Gastrocnemius medialis (tissue), 4 donors: ENCODE measurements around the gene NCEH1. TPM values are rescaled to one million over a fixed set of nuclear protein-coding genes. Genes with fewer than 3 reads are reported as not detected.

Source experiments
- ATAC-seq, 2 donors: fragments of 150-250 bp; one replicate each; pipeline ENCODE4 v1.9.1; 2016
- DNase-seq, 2 donors: peaks; one replicate each; pipeline ENCODE4 v3.0.0-alpha.2; 2019
- H3K27ac ChIP-seq, 4 donors: fragments of 200-600 bp; sonication (generic); 1 replicate in 1 of 4; 2 replicates in 3 of 4; pipeline ENCODE4 v1.5.1; 2016 to 2018; ENCODE audit warnings: mild to moderate bottlenecking in 2 of 4, moderate library complexity in 1 of 4
- H3K27me3 ChIP-seq, 3 donors: fragments of 200-600 bp; sonication (generic) in 2 of 3; 1 replicate in 1 of 3; 2 replicates in 2 of 3; pipeline versions ENCODE4 v1.5.1 to v1.6.0; 2016 to 2019; ENCODE audit warnings: mild to moderate bottlenecking in 1 of 3, moderate library complexity in 1 of 3
- H3K36me3 ChIP-seq, 2 donors: fragments of 200-600 bp; sonication (generic) in 1 of 2; one replicate each; pipeline ENCODE4 v1.5.1; 2017 to 2018
- H3K4me1 ChIP-seq, 2 donors: fragments of 200-600 bp; sonication (generic) in 1 of 2; one replicate each; pipeline ENCODE4 v1.5.1; 2016 to 2017; ENCODE audit warnings: mild to moderate bottlenecking in 2 of 2
- H3K4me3 ChIP-seq, 4 donors: fragments of 200-600 bp; sonication (generic) in 3 of 4; 1 replicate in 1 of 4; 2 replicates in 3 of 4; pipeline ENCODE4 v1.5.1; 2016 to 2019; ENCODE audit warnings: mild to moderate bottlenecking in 2 of 4
- H3K9me3 ChIP-seq, 3 donors: fragments of 200-600 bp; sonication (generic) in 2 of 3; 1 replicate in 1 of 3; 2 replicates in 2 of 3; pipeline ENCODE4 v1.5.1; 2016 to 2019
- POLR2A ChIP-seq, 2 donors: fragments of 450-650 bp; IDR thresholded peaks; one replicate each; pipeline ENCODE4 v1.6.1; 2017; ENCODE audit warnings: antibody characterized with exemption in 2 of 2, mild to moderate bottlenecking in 2 of 2, moderate library complexity in 2 of 2
- in situ Hi-C, 4 donors: fragments of 200-750 bp; cut with MboI; loops; one replicate each; pipeline versions ENCODE4 v1.15.0 to v1.8.0; 2017; ENCODE audit warnings: low sequenced_read_pairs in 4 of 4
- intact Hi-C: fragments of 100-400 bp; cut with DNase I; formaldehyde crosslinking; loops from one replicate; pipeline ENCODE4 v1.15.1; 2023; ENCODE audit warnings: low total_unique reads
- total RNA-seq, 4 donors: library from RNA; depleted of rRNA; stranded (reverse); fragments of >200 nt; gene quantifications; one replicate each; pipeline versions ENCODE4 v1.1.0 to v1.2.3, GENCODE V29; 2016
- TF ChIP-seq, protein P1 (sequence below), 5 experiments: fragments of 450-650 bp in 3 of 5; fragments of 200-600 bp in 2 of 5; sonication (generic) in 2 of 5; IDR thresholded peaks in 4 of 5; conservative IDR thresholded peaks in 1 of 5; 1 replicate in 4 of 5; 2 replicates in 1 of 5; pipeline ENCODE4 v1.5.1; 2016 to 2019; ENCODE audit warnings: antibody characterized with exemption in 5 of 5, mild to moderate bottlenecking in 3 of 5, moderate library complexity in 3 of 5

The NCEH1 gene
- total RNA-seq, 4 donors from 2014 or later: 7.0 to 19.8 (median 8.2) TPM

DNA sequence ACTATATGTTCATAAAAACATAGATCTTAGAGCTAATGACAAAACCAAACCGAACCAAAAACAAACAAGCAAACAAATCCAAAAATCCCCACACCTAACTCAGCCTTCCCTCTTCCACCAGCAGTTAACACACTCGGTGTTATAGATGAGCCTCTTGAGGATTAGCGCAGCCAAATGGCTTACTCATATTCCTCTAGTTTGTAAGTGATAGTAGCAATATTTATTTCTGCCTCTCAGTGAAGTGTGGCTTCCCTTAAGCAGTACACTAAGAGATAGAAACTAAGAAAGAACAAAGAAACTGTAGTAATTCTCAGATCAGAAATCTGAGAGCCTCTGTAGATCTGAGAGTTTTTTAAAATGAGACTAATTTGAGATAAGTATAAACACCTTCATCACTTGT is 2.4 kb upstream of the NCEH1 start:
- H3K4me1 ChIP-seq: peaks cover 16 to 24% of the 10 kb centered on the region in 2 donors
- TF ChIP-seq, protein P1, sequence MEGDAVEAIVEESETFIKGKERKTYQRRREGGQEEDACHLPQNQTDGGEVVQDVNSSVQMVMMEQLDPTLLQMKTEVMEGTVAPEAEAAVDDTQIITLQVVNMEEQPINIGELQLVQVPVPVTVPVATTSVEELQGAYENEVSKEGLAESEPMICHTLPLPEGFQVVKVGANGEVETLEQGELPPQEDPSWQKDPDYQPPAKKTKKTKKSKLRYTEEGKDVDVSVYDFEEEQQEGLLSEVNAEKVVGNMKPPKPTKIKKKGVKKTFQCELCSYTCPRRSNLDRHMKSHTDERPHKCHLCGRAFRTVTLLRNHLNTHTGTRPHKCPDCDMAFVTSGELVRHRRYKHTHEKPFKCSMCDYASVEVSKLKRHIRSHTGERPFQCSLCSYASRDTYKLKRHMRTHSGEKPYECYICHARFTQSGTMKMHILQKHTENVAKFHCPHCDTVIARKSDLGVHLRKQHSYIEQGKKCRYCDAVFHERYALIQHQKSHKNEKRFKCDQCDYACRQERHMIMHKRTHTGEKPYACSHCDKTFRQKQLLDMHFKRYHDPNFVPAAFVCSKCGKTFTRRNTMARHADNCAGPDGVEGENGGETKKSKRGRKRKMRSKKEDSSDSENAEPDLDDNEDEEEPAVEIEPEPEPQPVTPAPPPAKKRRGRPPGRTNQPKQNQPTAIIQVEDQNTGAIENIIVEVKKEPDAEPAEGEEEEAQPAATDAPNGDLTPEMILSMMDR (IDR thresholded peaks at IDR 0.05 in 4 of 5, conservative IDR thresholded peaks at IDR 0.05 in 1 of 5): no peak
- TF ChIP-seq POLR2A (IDR thresholded peaks at IDR 0.05): no peak
- intact Hi-C loops (no loop called here), in situ Hi-C loops (loop anchor here in 1 of 4 donors (5.0 kb wide), 1 partner anchor 36 kb away; no protein-coding TSS in a partner anchor)
- H3K27ac ChIP-seq: no peak overlapping the region
- H3K27me3 ChIP-seq: no peaks in the 10 kb centered on the region
- H3K9me3 ChIP-seq: no peaks in the 10 kb centered on the region
- no peaks in the 10 kb centered on the region for H3K36me3 ChIP-seq
- no peak for ATAC-seq
- no peak overlapping the region for H3K4me3 ChIP-seq
- DNase-seq: no peak

DNA sequence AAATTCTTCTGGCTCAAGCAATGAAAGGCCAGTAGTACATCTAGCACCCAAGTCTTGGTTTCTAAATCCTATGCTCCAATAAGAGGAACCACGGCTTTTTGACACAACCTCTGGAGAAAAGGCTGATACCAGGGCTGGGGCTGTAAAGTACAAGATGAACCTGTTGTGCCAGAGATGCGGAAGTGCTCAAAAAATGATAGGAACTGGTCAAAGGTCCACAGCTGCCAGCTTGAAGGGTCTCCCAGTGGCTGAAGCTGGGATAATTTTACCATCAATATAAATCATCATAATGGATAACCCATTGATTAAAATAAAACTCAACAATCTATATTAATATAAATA is 558 bp upstream of the NCEH1 start:
- in situ Hi-C loops: loop anchor here in 1 of 4 donors (5.0 kb wide), 1 partner anchor 34 kb away; no protein-coding TSS in a partner anchor
- Histone ChIP-seq H3K9me3 (no peaks in the 10 kb centered on the region), H3K36me3 (no peaks in the 10 kb centered on the region), H3K4me3 (peak overlapping the region; percentile 76 to 89 (median 81)), H3K27ac (peak overlapping the region; percentile 84 to 90 (median 86)), H3K27me3 (no peaks in the 10 kb centered on the region), H3K4me1 (peaks cover 19 to 26% of the 10 kb centered on the region in 2 donors)
- ATAC-seq (no peak), DNase-seq (no peak)
- no peak for TF ChIP-seq POLR2A (IDR thresholded peaks at IDR 0.05)
- TF ChIP-seq, protein P1 (IDR thresholded peaks at IDR 0.05 in 4 of 5, conservative IDR thresholded peaks at IDR 0.05 in 1 of 5): no peak
- intact Hi-C loops: loop anchor here (1.0 kb wide), 2 partner anchors 38 to 39 kb away; partner anchors contain the start of gene ECT2

DNA sequence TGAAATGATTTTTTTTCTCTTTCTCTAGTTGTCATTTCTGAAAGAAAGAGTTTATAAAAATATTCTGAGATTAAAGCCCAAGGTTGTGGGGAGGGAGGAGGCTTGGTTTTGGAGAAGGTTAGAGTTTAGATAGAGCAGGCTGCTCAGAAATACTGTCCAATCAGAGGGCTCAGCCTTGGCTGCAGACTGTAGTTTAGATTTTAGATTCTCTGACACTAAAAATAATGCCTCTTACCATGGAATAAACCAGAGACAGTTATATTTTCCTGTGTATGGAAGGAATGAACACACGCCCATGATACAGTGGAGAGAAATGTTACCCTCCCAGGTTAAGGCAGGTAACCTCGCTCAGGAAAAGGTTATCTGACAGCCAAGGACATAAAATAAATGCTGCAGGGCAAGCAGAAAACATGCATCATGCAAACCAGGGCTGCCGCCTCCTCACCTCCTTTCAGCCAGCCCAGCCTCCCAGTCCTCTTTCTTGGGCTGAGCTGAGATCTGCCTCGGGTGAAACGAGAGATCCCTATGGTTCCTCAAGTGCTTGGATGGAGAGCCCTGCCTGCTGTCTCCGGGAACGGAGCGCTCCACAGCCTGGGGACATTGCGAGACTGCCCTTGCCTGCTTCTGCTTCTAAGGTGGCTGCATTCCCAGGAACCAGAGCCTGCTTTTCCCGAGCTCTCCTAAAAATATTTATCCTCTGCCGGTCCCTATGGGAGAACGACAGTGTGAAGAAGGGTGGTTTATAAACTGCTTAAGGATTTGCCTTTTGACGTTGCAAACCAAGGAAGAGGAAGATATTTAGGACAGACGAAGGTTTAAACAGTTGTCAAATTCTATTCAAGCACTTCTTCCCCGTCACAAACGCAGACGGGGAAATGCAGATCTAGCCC is 848 bp downstream of the NCEH1 start:
- TF ChIP-seq, protein P1 (IDR thresholded peaks at IDR 0.05 in 4 of 5, conservative IDR thresholded peaks at IDR 0.05 in 1 of 5): no peak
- TF ChIP-seq POLR2A (IDR thresholded peaks at IDR 0.05): no peak
- Histone ChIP-seq H3K9me3 (no peaks in the 10 kb centered on the region), H3K27me3 (no peaks in the 10 kb centered on the region), H3K36me3 (no peaks in the 10 kb centered on the region), H3K4me3 (peak overlapping the region; percentile 76 to 89 (median 81)), H3K4me1 (peaks cover 19 to 26% of the 10 kb centered on the region in 2 donors), H3K27ac (peak overlapping the region; percentile 84 to 90 (median 86))
- ATAC-seq (peak; percentile 72 to 73), DNase-seq (peak; percentile 64 to 66)
- in situ Hi-C loops: loop anchor here in 1 of 4 donors (5.0 kb wide), 1 partner anchor 33 kb away; no protein-coding TSS in a partner anchor
- intact Hi-C loops: no loop called here

DNA sequence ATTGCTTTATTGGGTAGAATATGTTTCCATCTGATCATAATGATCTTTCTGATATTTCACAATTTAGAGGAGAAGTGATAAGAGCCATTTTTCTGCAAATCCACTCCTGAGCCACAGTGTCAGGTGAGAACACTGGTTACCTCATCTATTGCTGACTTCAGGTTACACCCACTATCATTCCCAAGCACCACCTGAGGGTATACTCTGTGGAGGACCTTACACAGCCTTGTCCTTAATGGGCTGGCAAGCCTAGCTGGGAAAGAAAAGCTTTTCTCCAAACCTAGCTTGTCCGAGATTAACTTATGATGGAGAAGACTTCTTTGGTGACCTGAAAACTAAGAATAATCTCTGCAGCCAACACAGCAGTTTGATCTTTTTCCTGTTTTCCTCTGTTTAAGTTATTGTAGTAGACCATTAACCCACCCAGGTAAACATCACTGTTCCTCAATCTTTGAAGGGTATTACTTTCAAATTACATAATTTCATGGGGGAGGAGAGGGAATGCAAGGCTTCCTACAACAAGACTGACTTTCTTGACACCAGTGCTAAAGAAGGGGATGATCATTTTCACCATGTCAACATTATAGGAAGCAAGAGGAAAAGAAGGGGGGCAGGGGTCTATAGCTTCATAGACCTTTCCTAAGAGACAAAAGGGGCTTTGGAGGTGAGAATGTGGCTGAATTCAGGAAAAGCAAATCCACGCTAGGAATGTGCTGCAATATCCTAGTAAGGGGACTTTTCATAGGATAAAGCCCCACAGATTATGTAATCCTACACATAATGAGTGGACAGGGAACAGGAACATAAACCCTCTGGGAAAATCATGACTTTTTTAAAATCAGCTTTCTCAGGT is 1.7 kb downstream of the NCEH1 start:
- TF ChIP-seq, protein P1 (IDR thresholded peaks at IDR 0.05 in 4 of 5, conservative IDR thresholded peaks at IDR 0.05 in 1 of 5): no peak
- no peak for TF ChIP-seq POLR2A (IDR thresholded peaks at IDR 0.05)
- peak overlapping the region in 3 of 4 donors; percentile 85 to 90 (median 86) for H3K27ac ChIP-seq
- peak overlapping the region in 2 of 4 donors; percentile 78 to 89 for H3K4me3 ChIP-seq
- H3K27me3 ChIP-seq: no peaks in the 10 kb centered on the region
- H3K36me3 ChIP-seq: no peaks in the 10 kb centered on the region
- peaks cover 19 to 26% of the 10 kb centered on the region in 2 donors for H3K4me1 ChIP-seq
- ATAC-seq (no peak), DNase-seq (no peak)
- in situ Hi-C loops (no loop called here), intact Hi-C loops (no loop called here)
- H3K9me3 ChIP-seq: no peaks in the 10 kb centered on the region
